Measurements from ENCODE around the gene FZD7. TPM values are rescaled to one million over a fixed set of nuclear protein-coding genes. Genes with fewer than 3 reads are reported as not detected.

Gene FZD7
- total and polyA plus RNA-seq, 2 donors (not counting 1 experiment from before 2014, with no cell fraction given): 39.1 to 44.4 TPM

DNA sequence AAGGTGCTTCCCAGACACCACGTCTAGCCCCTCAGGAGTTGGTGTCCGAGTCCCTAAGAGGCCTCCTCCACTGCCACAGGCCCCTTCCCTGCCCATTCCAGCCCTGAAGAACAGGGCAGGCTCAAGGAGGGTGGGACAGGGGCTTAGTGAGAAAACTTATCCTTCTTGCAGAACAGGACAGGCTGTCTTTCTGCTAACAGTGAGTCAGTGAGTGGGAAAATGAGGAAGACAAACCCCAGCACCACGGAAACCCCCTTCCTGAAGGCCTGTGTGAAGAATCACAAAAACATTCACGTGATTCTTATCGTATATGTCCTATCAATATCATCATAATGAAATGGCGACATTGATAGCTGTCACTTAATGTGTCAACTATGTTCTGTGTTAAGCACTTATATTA, 9.8 kb downstream of the FZD7 start:
- Histone ChIP-seq H3K27ac (ENCODE audit: insufficient read depth, low read length) (no peak overlapping the region), H3K4me1 (ENCODE audit: control insufficient read depth, extremely low read depth, insufficient read depth, low read length) (peaks cover 8% of the 10 kb centered on the region), H3K4me2 (ENCODE audit: extremely low read depth, insufficient read depth, low read length) (no peak overlapping the region), H3K36me3 (ENCODE audit: control insufficient read depth, insufficient read depth, low read length) (no peaks in the 10 kb centered on the region), H3K9me3 (ENCODE audit: control insufficient read depth, insufficient read depth, low read depth, low read length) (no peaks in the 10 kb centered on the region), H3K9ac (ENCODE audit: insufficient read depth, low read length) (no peak overlapping the region), H3K79me2 (ENCODE audit: control insufficient read depth, insufficient read depth, low read length) (peaks cover 5% of the 10 kb centered on the region), H4K20me1 (ENCODE audit: control insufficient read depth, extremely low read depth, insufficient read depth, low read length) (no peaks in the 10 kb centered on the region), H3K4me3 (replicated peaks in 1 of 4; ENCODE audit: control extremely low read depth in 1 of 4, insufficient read depth in 1 of 4, low read depth in 3 of 4, low read length in 4 of 4) (no peak overlapping the region), H3K27me3 (ENCODE audit: control insufficient read depth, insufficient read depth, low read length) (no peaks in the 10 kb centered on the region), H2AFZ (ENCODE audit: low read length) (no peak overlapping the region)
- DNase-seq (ENCODE audit: low read depth in 2 of 2): no peak
- TF ChIP-seq, protein P1, sequence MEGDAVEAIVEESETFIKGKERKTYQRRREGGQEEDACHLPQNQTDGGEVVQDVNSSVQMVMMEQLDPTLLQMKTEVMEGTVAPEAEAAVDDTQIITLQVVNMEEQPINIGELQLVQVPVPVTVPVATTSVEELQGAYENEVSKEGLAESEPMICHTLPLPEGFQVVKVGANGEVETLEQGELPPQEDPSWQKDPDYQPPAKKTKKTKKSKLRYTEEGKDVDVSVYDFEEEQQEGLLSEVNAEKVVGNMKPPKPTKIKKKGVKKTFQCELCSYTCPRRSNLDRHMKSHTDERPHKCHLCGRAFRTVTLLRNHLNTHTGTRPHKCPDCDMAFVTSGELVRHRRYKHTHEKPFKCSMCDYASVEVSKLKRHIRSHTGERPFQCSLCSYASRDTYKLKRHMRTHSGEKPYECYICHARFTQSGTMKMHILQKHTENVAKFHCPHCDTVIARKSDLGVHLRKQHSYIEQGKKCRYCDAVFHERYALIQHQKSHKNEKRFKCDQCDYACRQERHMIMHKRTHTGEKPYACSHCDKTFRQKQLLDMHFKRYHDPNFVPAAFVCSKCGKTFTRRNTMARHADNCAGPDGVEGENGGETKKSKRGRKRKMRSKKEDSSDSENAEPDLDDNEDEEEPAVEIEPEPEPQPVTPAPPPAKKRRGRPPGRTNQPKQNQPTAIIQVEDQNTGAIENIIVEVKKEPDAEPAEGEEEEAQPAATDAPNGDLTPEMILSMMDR (conservative IDR thresholded peaks at IDR 0.05 in 1 of 2, IDR thresholded peaks at IDR 0.05 in 1 of 2; ENCODE audit: low read depth in 1 of 2, low read length in 2 of 2): no peak
- TF ChIP-seq EZH2 (IDR thresholded peaks at IDR 0.05; ENCODE audit: low read length, missing control alignments): no peak

DNA sequence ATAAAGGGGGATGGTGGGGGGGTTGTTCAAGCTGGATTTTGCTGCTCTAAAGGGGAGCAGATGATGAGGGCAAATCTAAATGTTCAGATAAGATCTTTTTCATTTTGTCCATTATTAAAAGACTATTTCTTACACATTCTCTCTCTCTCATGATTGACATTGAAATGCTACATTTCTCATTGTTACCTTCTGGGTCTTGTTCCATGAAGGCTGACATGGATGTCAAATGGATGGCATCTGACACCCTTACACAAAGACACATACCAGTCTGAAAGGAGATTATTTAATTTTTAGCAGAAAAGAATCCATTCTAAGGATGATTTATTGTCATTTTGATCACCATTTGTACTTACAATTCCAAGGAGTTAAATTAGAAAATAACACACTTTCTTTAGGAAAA, 11.1 kb downstream of the FZD7 start:
- no peaks in the 10 kb centered on the region for H3K27me3 ChIP-seq (ENCODE audit: control insufficient read depth, insufficient read depth, low read length)
- H3K9ac ChIP-seq (ENCODE audit: insufficient read depth, low read length): no peak overlapping the region
- no peaks in the 10 kb centered on the region for H3K79me2 ChIP-seq (ENCODE audit: control insufficient read depth, insufficient read depth, low read length)
- no peak for DNase-seq (ENCODE audit: low read depth in 2 of 2)
- TF ChIP-seq EZH2 (IDR thresholded peaks at IDR 0.05; ENCODE audit: low read length, missing control alignments): no peak
- TF ChIP-seq, protein P1 (conservative IDR thresholded peaks at IDR 0.05 in 1 of 2, IDR thresholded peaks at IDR 0.05 in 1 of 2; ENCODE audit: low read depth in 1 of 2, low read length in 2 of 2): no peak
- H4K20me1 ChIP-seq (ENCODE audit: control insufficient read depth, extremely low read depth, insufficient read depth, low read length): no peaks in the 10 kb centered on the region
- no peak overlapping the region for H3K4me3 ChIP-seq (replicated peaks in 1 of 4; ENCODE audit: control extremely low read depth in 1 of 4, insufficient read depth in 1 of 4, low read depth in 3 of 4, low read length in 4 of 4)
- no peak overlapping the region for H2AFZ ChIP-seq (ENCODE audit: low read length)
- H3K9me3 ChIP-seq (ENCODE audit: control insufficient read depth, insufficient read depth, low read depth, low read length): no peaks in the 10 kb centered on the region
- no peak overlapping the region for H3K4me2 ChIP-seq (ENCODE audit: extremely low read depth, insufficient read depth, low read length)
- H3K27ac ChIP-seq (ENCODE audit: insufficient read depth, low read length): no peak overlapping the region
- no peaks in the 10 kb centered on the region for H3K36me3 ChIP-seq (ENCODE audit: control insufficient read depth, insufficient read depth, low read length)
- no peaks in the 10 kb centered on the region for H3K4me1 ChIP-seq (ENCODE audit: control insufficient read depth, extremely low read depth, insufficient read depth, low read length)

DNA sequence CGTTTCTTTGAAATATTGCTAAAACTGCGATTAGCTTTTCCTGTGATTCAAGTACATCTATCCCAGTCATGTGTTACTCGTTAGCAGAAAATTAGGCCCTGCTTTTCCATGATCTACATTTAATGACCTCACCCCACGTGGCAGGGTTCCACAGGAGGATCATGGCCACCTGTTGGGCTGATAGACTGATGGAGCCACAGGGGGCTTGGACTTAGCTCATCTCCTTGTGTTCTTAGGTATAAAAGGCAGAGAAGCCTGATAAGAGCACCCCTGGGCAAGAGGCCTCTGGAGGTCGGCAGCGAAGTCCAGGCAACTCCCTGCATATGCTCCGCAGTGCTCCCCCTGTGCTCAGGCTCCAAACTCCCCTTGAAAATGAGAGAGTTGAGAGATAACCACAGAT, 12.9 kb downstream of the FZD7 start:
- Histone ChIP-seq H3K4me3 (replicated peaks in 1 of 4; ENCODE audit: control extremely low read depth in 1 of 4, insufficient read depth in 1 of 4, low read depth in 3 of 4, low read length in 4 of 4) (no peak overlapping the region), H3K79me2 (ENCODE audit: control insufficient read depth, insufficient read depth, low read length) (no peaks in the 10 kb centered on the region), H3K36me3 (ENCODE audit: control insufficient read depth, insufficient read depth, low read length) (no peaks in the 10 kb centered on the region), H3K4me2 (ENCODE audit: extremely low read depth, insufficient read depth, low read length) (no peak overlapping the region), H3K9ac (ENCODE audit: insufficient read depth, low read length) (no peak overlapping the region), H2AFZ (ENCODE audit: low read length) (no peak overlapping the region), H4K20me1 (ENCODE audit: control insufficient read depth, extremely low read depth, insufficient read depth, low read length) (no peaks in the 10 kb centered on the region), H3K27me3 (ENCODE audit: control insufficient read depth, insufficient read depth, low read length) (no peaks in the 10 kb centered on the region), H3K4me1 (ENCODE audit: control insufficient read depth, extremely low read depth, insufficient read depth, low read length) (no peaks in the 10 kb centered on the region), H3K27ac (ENCODE audit: insufficient read depth, low read length) (no peak overlapping the region), H3K9me3 (ENCODE audit: control insufficient read depth, insufficient read depth, low read depth, low read length) (no peaks in the 10 kb centered on the region)
- TF ChIP-seq, protein P1 (conservative IDR thresholded peaks at IDR 0.05 in 1 of 2, IDR thresholded peaks at IDR 0.05 in 1 of 2; ENCODE audit: low read depth in 1 of 2, low read length in 2 of 2): no peak
- TF ChIP-seq EZH2 (IDR thresholded peaks at IDR 0.05; ENCODE audit: low read length, missing control alignments): no peak
- DNase-seq (ENCODE audit: low read depth in 2 of 2): no peak
